ENCODE data around the gene APOA4.

APOA4 gene

DNA sequence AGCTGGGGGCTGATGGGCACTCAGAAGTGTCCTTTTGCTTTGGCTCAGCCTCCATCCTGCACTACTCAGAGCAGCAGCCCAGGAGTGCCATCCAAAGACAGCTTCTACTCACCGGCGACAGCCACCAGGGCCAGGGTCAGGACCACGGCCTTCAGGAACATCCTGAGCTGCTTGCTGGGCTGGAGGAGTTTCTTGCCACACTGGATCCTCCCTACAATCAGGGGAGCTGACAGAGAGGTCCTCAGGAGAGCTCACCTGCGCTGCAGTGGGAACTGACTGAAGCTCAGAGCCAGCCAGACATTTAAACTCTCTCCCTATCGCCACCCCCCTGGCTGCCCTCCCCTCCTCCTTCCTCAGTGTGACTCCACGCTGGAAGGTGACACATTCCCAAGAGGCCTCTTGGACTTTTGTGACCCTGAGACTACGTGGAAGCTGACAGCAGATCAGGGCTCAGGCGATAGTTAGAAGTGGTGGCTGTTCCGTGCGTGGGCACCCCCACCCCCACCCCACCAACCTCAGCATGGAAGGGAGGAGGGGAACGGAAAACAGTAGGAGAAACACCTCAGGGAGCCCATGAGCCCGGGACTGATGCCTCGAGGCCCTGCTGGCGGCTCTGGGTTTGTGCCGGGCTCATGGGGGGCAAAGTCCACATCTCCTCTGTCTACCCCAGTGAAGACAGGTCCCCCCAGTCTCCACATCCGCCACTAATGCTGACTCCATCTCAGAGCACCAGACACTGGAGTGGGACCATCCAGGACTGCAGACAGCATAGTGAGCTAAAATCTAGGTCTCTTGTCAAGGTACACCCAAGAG is at the start of gene APOA4:
Gene APOA4, minus strand, starts transcription at position 274 of the 813 bp plus-strand sequence. Its CDS starts 113 bp downstream, at position 161.
- no peak for DNase-seq

- no peak for DNase-seq
Observed at GRCh38 chr11:116871248-116871647, 48.1 kb upstream of the APOA4 start.

- no peak for DNase-seq
Observed at GRCh38 chr11:116870054-116870453, 47.0 kb upstream of the APOA4 start.

GRCh38 chr11:116869610-116870009 is 46.5 kb upstream of the APOA4 start:
- no peak for DNase-seq

- no peak for DNase-seq
Observed at GRCh38 chr11:116868066-116868465, 45.0 kb upstream of the APOA4 start.

- no peak for DNase-seq
Observed at GRCh38 chr11:116867619-116868018, 44.5 kb upstream of the APOA4 start.

DNA sequence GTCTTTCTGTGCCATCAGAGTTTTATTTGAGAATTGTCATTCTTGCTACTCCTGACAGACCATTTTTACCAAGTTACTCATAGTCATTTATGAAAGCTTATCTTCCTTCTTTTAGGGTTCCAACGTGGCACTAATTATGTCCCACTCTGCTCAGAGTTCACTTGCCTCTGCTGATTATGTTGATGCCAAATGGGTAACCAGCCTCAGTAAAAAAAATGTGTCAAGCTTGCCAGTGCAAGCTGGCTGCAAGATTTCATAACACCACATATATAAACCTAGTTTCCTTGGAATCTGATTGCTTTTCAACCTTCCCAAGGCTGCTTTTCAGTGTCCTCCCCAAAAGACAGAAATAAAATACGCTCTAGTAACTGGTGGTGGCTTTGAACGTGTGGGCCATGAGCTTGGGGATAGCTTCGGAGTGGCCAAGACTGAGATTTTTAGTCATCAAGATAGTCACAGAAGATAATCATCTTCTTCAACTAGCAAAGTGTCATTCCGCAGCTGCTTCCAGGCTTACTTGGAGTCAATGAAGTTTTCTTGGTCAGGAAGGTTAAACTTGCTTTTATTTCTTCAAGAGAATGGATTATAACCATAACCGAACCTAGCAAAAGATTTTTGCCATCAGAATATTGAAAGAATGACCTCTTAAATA is 43.8 kb upstream of the APOA4 start:
- no peak for DNase-seq

GRCh38 chr11:116865696-116866095 is 42.6 kb upstream of the APOA4 start:
- DNase-seq, result no peak

GRCh38 chr11:116864531-116864930 is 41.4 kb upstream of the APOA4 start:
- no peak for DNase-seq

- DNase-seq, result no peak
Observed at GRCh38 chr11:116862951-116863350, 39.8 kb upstream of the APOA4 start.

GRCh38 chr11:116862185-116862584 is 39.1 kb upstream of the APOA4 start:
- no peak for DNase-seq

GRCh38 chr11:116861539-116861938 is 38.4 kb upstream of the APOA4 start:
- DNase-seq, result no peak

GRCh38 chr11:116860303-116860702 is 37.2 kb upstream of the APOA4 start:
- no peak for DNase-seq

- no peak for DNase-seq
Observed at GRCh38 chr11:116859175-116859574, 36.1 kb upstream of the APOA4 start.

DNA sequence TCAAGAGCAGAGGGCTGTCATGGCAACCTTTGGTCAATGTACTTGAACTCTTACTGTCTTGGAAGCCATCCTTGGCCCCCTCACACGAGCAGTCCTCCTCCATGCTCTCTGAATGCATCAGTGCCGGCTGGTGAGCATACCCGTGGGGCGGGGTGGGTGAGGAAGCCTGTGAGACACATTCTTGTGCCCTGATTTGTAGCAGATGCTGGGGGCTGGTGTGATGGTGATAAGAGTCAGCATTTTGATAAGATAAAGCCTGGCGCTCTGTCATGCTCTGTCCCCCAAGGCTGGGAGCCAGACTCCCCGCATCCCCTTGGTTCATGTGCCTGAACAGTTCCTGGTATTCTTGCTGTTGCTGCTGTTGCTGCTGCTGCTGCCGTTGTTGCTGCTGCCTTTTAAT is 34.8 kb upstream of the APOA4 start:
- DNase-seq, result no peak

GRCh38 chr11:116857316-116857715 is 34.2 kb upstream of the APOA4 start:
- DNase-seq, result no peak

GRCh38 chr11:116856423-116856822 is 33.3 kb upstream of the APOA4 start:
- no peak for DNase-seq

DNA sequence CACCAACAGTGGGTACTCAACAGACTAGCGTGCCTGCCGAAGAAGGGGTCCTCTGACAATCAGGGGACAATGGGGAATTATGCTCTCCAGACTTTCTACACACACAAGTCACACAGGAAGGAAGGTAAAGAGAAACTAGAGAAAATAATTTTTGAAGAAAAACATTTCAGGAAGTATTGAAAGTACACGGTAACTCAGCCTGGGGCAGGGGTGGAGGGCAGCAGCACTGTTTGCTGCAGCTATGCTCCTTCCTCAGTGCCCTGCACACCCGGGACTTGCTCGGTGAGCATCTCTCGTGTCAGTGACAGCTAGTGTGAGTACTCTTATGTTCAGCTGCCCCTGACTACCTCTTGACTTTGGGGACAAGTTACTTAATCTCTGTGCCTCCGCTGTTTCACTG is 32.3 kb upstream of the APOA4 start:
- DNase-seq, result no peak

DNA sequence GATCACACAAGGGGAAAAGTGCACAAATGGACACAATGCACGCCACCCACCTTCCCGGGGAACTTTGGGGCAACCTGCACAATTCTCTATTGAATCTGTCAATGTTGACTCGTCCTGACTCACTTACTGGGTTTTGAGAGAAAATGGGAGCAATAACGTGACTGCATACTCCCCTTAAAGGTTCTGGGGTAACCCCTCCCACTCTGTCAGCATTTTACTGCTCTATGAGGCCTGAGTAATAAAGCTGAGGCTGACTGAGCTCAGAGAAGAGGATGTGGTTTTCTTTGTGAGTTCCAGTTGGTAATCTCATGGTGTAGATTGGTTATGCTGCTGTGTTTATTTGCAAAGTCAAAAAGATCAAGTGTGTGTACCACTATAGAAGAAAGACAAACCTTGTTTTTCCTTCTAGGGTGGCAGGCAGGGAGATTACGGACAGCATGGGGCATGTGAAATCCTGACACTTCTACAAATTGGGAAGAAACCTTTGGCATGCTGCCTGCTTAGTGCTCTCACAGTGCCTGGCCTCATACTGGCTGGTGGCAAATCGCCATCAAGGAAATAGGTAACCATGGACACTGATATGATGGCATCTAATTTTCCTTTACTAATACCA is 30.5 kb upstream of the APOA4 start:
- DNase-seq, result no peak

GRCh38 chr11:116852261-116853031 is 29.3 kb upstream of the APOA4 start:
- DNase-seq, result no peak

GRCh38 chr11:116851626-116852025 is 28.5 kb upstream of the APOA4 start:
- DNase-seq, result no peak

DNA sequence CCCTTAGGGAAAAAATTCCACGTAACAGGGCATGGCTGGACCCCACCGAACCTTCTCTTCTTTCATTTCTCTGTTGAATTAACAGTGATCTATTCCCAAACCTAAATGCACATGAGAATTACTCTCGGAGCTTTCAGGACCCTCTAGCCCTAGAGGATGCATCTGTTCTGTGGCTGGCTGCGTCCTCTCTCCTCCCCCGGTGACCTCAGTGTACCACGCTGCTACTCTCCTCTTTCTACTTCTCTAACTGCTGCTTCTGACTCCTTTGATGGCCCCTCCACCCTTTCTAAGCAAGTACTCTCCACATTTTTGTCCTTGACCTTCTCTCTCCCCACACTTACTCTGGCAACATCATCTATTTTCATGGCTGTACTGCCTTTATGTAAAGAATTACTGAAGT is 26.4 kb upstream of the APOA4 start:
- DNase-seq, result no peak

DNA sequence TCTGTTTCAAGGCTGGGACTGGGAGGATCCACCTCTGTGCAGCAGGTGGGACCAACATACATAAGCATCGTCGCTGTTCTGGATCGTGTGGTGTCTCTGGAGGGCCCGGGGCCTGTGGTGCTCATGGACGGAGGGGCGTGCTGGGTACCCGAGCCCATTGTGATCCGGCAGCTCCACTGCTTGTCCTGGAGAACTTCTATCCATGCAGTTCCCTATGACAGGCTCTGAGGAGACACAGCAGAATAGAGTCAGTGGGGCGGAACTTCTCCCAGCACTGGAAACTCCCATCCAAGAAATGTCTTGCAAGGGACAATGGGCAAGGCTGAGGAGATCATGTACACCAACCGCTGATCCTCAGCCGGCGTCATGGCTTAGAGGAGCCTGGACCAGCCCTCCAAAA is 26.0 kb upstream of the APOA4 start:
- DNase-seq, result no peak
